Activated T-helper 9 cell treated with anti-CD3 and anti-CD28 coated beads, Interleukin-2, amount 50 U/mL, for 16 hours (primary cell): ENCODE data around the gene ZSCAN31.

Source experiments
- DNase-seq: peaks from one replicate; pipeline ENCODE4 v3.0.0-alpha.2; 2020; ENCODE audit warnings: low read depth

Gene ZSCAN31

GRCh38 chr6:28353356-28353755, 17.4 kb upstream of the ZSCAN31 start:
- no peak for DNase-seq

- DNase-seq = no peak
Observed at GRCh38 chr6:28351493-28351925, 15.6 kb upstream of the ZSCAN31 start.

GRCh38 chr6:28351087-28351486, 15.1 kb upstream of the ZSCAN31 start:
- no peak for DNase-seq

- DNase-seq = peak; percentile 75
Observed at GRCh38 chr6:28349892-28350737, 14.2 kb upstream of the ZSCAN31 start, which contains the start of gene ZKSCAN3. TSS of gene ZKSCAN3 (plus strand) at chr6:28349947. CDS start at chr6:28359587, 9,640 bp downstream.

GRCh38 chr6:28349344-28349891, 13.5 kb upstream of the ZSCAN31 start:
- DNase-seq = no peak

GRCh38 chr6:28347119-28347518, 11.2 kb upstream of the ZSCAN31 start:
- no peak for DNase-seq

GRCh38 chr6:28345201-28345600, 9.3 kb upstream of the ZSCAN31 start:
- no peak for DNase-seq

- DNase-seq = no peak
Observed at GRCh38 chr6:28343898-28344677, 8.1 kb upstream of the ZSCAN31 start.

GRCh38 chr6:28340310-28341095, 4.6 kb upstream of the ZSCAN31 start:
- no peak for DNase-seq

GRCh38 chr6:28337121-28337520, 1.2 kb upstream of the ZSCAN31 start:
- DNase-seq = no peak

- DNase-seq = no peak
Observed at GRCh38 chr6:28336284-28337120, 554 bp upstream of the ZSCAN31 start.

- no peak for DNase-seq
Observed at GRCh38 chr6:28335040-28335563, 846 bp downstream of the ZSCAN31 start.

GRCh38 chr6:28334286-28335039, 1.5 kb downstream of the ZSCAN31 start:
- DNase-seq = no peak

GRCh38 chr6:28333599-28334018, 2.3 kb downstream of the ZSCAN31 start:
- no peak for DNase-seq

- no peak for DNase-seq
Observed at GRCh38 chr6:28333047-28333446, 2.9 kb downstream of the ZSCAN31 start.

- DNase-seq = no peak
Observed at GRCh38 chr6:28330041-28330440, 5.9 kb downstream of the ZSCAN31 start.

- DNase-seq = no peak
Observed at GRCh38 chr6:28326371-28326948, 9.5 kb downstream of the ZSCAN31 start.

- no peak for DNase-seq
Observed at GRCh38 chr6:28323813-28324424, 12.0 kb downstream of the ZSCAN31 start.

GRCh38 chr6:28322661-28323060, 13.3 kb downstream of the ZSCAN31 start:
- DNase-seq = no peak
